HG02938 (cell line): ENCODE measurements around the gene FBXO8.

Experiments used
- ATAC-seq: cut with Tn5 transposase; IDR thresholded peaks from one replicate; pipeline ENCODE4 v1.9.1; 2021; ENCODE audit warnings: mild to moderate bottlenecking, moderate library complexity; ENCODE audit not compliant: unreplicated experiment

Gene FBXO8

DNA sequence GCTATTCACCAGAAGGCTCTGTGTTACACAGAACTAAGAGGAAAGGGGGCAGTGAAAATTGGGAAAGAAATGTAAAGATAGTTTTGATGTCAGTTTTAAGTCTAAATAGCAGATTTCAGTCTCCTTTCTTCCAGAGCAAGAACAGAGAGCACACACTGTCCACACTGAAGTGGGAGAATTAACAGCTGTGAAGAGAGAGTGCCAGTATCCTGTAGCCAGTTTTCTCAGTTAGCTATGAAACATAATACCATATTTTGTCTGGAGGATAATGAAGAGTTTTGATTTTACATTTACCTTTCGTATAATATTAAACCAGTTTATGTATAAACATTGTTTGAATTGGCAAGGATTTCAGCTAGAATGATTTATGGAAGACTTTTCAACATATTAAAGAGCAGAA lies 35.1 kb downstream of the FBXO8 start:
- no peak for ATAC-seq

DNA sequence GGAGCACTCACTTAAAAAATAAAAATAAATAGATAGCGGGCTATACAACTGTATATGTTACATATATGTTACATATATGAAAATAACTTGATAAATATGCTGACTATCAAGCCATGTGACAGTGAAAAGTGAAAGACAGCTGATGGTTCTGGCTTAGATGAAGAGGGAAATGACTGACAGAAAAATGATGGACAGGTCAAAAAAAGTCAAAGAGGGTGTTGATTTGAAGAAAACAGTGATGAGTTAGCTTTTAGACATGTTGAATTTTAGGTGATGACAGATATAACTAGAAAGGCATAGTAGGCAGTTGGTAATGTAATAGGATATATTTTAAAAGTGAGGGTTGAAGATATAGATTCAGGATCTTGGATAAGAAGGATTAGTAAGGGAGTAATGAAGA lies 37.8 kb downstream of the FBXO8 start:
- no peak for ATAC-seq

DNA sequence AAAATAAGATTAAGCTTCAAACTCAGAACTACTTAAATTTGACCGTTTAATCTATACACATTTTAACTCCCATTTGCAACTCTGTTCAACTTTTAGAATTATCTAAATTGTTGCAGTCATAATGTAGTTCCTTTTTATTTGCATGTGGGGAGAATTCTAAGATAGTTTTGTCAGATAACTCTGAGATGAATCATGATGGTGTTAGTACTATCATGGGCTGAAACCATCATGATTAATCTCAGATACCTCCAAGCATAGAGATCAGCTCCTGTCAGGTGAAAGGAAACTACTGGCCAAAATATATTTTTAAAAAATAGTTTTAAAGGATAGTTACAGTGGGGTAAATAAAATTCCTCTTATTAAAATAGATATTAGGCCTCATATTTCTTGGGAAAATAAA lies 39.0 kb downstream of the FBXO8 start:
- peak; percentile 91 for ATAC-seq

DNA sequence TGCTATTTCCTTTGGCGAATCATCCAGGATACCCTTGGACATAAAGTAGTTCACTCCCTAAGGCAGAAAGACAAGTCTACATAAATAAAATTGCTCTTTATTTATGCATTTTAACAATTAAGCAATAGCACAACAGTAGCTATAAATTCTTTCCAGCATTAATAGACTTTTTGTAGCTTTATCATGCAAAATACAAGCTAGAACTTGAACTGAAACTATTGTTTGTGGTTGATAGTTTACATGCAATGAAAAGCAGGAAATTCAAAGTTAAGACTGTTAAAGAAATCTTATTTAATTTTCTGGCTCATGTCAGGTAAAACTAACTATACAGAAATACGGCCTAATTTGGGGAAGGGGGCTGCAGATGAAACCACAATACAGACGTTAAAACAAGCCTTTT lies 42.3 kb downstream of the FBXO8 start:
- ATAC-seq, result no peak

DNA sequence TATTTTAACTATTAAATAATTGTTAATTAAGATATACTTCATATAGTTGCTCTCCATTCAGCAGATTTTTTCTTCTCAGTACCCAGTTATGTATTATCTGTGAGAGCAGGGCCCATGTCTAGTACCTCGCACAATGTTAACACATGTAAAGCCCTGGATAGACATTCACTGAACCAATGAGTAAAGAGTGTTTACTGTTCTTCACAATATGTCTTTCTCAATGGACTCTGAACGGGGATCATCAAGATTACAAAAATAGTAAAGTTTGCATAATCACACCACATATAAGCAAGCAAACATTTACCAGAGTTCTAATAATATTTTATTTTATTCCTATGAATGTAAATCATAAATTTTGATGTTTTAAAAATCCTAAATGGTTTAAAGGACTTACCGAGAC lies 47.1 kb downstream of the FBXO8 start:
- ATAC-seq, result no peak

DNA sequence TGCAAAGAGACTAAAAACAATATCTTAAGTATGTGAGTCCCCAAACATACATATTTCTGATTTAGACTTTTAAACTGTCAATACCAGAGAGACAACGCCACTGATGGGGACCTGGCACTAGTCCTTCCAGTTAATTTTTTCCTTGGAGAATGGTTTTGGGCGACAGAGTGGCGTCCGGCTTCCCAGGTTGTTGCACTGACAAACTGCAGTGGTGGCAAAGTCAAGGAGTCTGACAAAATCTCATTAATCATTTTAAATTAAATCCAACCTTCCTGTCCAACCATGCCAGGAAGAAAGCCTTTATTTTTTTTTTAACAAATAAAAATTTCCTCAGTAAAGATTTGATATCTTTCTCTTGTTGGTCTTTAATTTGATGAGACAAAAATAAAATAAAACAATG lies 52.8 kb downstream of the FBXO8 start:
- no peak for ATAC-seq

DNA sequence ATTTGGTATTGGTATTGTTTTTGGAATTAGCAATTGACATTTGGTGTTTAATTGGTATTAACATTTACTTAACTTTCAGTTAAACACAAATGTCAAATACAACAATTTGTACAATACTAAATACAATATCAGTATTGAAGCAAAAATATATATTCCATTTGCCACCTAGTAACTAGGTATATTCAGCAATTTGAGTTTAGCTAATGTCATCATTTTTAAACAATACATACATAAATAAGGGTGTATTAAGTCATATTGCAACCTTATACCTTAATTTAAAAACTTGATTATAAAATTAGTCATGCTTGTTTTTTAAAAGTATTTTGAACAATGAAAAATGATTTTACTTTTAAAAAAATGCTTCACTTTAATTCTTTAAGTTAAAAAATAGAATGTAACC lies 53.3 kb downstream of the FBXO8 start:
- ATAC-seq, result no peak

DNA sequence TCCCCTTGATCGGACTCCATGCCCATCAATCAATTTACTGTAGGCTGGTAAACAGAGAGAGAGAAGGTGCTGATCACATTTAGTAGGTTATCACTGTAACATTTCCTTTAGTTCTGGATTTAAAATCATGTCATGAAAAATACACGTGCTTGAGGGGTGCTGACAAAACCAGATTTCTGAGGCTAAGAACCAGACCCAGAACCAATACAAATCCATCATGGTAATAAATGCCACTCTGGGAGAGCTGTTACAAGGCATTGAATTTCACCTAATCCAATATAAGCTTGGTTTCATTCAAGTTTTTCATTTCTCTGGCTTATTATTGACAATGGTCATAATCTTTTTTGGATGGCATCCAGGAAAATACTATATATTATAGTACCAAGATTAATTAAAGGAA lies 54.5 kb downstream of the FBXO8 start:
- ATAC-seq, result no peak

DNA sequence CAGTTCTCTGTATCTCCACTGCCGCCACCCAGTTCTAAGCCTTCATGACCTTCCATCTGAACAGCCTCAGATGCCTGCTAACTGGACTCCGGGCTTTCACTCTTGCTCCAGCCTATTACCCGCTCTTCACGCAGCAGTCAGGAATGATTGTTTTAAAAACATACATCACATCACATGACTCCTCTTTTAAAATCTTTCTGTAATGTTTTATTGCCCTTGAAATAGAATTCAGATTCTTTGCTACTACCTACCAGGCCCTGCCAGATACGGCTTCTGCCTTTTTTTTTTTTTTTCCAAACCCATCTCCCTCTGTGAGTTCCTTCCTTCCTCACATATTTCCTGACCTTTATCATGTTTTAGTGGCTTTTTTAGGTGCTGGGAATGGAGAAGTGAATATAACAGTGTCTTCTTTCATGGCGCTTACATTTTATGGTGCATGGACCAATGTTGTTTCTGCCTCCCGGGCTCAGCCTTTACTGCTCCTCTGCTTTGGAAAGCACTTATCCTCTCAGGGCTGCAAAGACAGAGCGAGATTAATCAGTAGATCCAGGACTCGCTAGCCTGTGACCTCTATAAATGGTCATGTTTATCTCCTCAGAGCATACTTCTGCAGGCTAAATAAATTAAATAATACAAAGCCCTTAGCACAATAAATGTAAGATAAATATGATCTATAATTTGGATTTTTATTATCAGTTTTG lies 58.0 kb downstream of the FBXO8 start:
- no peak for ATAC-seq

DNA sequence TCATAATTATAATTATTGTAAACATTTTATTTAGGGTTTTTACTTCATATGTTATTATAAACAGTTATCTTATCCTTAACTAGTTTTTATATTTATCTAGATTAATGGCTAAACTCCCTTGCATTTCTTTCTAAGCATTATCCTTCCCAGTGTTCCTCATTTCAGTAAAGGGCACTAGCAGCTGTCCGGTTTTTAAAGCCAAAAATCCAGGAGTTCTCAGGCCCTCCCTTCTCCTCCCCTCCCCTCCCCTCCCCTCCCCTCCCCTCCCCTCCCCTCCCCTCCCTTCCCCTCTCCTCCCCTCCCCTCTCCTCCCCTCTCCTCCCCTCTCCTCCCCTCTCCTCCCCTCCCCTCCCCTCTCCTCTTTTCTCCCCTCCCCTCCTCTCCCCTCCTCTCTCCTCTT lies 58.9 kb downstream of the FBXO8 start:
- no peak for ATAC-seq

DNA sequence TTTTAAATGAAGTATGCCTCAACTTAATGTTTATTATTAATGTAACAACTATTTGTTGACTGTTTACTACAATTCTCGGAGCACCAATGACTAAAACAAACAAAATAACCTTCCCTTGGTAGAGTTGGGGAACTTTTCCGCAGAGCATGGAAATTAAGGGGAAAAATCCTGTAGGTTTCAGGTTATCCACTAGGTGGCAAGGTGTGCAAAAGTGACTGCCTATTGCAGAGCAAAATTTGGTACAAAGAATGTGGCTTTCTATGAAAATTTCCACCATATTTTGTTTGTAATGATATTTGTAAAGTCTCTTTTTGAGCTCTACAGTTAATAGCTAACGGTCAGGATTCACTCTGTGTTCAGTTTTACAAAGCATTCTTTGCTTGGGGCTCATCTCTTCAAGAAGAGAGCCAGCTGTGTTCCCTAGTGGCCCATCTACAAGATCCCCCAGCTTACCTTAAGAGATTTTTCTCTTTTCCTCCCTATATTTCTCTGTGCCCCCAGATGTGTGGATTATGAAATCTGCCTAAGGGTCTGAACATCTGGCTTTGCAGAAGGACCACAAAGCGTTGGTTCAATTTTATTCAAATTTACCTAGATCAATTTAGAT lies 61.1 kb downstream of the FBXO8 start:
- peak; percentile 62 for ATAC-seq

DNA sequence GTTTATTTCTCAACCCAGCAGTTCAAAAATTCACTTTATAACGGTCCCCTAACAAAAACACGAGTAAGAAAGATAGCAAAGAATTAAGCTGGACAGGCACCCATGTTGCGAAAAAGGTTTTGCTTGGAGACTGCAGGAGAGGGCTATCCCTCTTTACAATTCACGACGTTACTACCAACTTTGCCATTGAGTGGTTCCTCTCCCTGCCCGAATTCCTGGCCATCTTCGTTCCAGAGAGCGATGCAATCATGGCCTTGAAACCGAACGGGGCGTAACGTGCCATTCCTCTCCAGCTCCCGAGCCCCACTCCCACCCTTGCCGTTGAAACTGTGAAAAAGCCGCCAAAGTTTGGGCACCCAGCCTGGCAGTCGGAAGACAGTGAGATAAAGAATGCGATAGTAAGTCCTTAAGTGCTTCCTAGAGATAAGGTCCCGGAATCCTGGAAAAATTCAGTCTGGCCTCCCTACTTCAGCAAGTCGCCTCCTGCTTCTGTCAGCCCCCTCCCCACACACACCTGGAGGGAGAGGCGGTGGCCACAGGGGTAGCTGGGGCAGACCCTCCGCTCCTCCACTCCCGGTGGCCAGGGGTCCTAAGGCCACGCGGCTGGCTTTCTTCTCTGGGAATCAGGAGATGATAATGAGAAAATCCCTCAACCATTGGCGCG lies 65.2 kb downstream of the FBXO8 start:
- no peak for ATAC-seq

DNA sequence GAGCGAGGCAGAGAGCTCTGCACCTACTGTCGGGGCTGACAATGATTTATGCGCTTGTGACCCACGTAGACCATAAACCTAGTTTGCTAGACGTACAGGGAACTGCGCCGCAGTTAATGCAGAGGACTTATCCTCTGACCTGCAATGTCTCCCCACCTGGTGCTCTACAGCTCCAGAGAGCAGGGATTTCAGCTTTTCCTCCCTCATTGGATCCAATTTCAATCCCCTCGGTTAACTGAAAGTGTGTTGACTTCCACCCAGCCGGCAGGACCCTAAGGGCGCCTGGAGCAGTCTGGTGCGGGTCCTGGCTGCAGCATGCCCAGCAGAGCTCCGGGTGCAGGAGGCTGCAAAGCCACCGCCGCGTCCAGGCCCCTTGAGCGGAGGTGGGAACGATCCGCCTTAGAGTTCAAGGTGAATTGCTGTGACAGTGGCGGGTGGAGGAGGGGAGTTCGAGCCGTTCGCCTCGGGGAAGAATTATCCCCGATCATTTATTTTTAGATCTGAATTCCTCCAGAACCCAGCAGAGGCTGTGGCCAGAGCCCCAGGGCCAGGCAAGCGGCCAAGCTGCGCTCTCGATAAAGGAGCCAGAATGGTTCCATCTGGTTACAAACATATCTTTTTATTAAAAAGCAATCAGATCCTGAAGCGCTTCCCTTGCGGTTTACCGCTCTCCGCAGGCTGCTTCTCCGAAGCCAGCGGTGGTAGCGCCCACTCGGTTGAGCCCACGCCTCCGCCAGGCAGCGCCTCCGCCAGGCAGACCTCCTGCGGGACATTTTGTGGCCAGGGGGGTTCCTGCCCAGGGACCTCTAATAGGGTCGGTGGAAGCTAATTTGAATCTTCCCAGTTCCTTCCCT lies 66.0 kb downstream of the FBXO8 start:
- no peak for ATAC-seq

DNA sequence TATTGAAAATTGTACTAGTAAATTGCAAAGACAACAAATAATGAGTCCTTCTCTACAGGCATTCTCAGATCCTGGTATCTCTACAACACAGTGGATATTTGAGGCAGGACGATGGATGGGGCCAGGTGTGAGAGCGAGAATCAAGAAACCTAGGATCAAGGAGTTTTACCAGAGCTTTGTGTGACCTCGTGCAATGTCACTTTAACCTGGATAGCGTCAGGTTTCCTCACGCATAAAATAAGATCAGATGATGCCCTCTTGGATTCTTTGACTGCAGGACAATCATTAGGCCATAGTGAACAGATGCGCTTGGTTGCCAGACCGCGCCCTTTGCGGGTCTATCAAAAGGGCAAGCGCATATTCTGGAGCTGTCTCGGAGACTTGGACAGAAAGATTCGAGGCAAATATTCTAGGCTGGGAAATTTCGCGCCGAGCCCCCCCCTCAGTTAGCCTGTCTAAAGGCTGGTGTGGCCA lies 66.6 kb downstream of the FBXO8 start:
- ATAC-seq, result no peak

DNA sequence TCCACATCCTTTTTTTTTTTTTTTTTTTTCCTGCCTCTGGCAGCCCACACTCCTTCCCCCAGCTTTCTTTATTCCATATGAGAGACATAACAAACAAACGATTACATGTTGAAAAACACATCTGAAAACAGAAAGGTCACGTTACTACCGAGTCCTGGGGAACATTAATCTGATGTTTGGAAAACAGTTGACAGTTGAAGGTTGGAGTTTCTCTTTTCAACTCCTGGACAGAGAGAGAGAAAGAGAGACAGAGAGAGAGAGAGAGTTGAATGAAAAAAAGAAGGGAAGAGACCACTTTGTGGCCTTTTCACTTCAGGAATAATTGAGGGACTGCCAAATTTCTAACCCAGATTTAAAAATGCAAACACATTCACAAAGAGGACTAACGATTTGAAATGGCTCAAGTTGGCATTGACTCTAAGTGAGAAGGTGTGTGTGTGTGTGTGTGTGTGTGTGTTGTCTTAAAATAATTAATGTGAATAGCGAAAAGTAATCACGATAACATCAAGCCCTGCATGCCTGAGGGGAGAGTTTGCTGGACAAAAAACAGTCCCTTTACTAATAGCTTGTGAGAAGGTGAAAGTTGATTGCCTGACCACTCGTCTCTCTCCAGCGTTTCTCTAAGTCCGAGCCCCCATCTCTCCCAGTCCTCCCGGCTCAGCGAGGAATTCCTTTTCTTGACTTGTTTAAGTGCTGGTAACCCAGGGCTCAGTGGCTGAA lies 67.3 kb downstream of the FBXO8 start:
- no peak for ATAC-seq

DNA sequence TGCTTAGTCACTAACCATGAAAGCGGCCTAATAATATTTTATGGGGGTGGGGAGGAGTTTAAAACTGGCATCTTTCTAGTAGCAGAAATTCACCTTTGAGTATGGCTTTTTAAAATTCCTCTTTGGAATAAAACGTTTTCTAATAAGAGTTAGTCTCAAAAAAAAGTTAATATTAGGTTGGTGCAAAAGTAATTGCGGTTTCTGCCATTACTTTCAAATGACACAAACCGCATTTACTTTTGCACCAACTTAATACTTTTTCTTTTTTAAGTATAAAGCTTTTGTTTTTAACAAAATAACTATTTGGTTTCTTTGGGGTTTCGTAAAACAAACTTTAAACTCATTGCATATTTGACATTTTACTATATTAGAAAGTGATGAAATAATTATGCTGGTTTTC lies 68.4 kb downstream of the FBXO8 start:
- ATAC-seq, result no peak

DNA sequence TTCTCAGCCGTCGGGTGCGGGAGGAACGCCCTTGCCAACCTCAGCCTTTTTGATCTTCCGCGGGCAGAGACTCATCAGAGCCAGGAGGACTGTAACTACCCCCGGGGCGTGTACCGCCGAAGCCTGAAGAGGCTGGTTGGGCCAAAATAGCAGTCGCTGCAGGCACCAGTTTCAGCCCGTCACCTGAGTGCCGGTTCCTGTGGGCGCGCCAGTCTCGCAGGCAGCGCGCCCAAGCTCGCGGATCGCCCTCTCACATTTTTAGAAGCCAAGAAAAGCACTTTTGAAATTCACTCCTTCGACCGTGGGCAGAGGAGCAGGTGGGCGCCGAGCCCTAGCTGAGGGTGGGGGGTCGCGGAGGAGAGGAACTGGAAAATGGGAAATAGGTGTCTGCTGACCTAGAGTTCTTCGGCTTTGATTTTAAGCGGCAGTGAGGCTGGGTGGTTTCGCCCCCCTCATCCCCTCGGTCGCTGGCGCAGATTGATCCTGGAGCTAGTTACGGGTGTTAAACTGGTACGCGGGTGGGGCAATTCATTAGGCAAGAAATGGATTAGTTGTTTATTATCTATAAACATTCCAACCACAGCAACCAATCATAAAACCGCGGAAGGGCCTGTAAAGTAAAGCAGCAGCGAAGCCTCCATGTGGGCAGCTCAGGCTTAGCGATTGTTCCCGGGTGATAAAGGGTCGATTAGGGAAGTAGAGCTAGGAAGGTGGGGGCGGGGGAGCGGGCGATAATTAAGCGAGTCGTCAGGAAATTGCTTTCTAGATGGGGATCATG lies 69.2 kb downstream of the FBXO8 start:
- ATAC-seq, result peak; percentile 60

DNA sequence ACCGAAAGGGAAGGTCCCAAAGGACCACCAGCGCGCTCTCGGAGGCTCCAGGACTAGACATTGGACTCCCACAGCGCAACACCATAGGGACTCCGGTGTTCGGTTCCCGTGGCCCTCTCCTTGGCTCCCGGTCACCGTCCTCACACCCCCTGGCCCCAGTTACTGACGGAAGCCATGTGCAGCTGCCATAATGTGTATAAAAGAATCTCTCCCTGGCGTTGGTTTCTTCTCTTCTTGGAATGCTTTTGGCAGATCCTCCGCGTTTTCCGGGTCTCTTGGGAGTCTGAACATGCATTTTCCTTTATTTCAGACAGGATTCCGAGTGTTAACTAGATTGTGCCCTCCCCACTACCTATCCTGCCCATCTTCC lies 69.8 kb downstream of the FBXO8 start:
- peak; percentile 18 for ATAC-seq

DNA sequence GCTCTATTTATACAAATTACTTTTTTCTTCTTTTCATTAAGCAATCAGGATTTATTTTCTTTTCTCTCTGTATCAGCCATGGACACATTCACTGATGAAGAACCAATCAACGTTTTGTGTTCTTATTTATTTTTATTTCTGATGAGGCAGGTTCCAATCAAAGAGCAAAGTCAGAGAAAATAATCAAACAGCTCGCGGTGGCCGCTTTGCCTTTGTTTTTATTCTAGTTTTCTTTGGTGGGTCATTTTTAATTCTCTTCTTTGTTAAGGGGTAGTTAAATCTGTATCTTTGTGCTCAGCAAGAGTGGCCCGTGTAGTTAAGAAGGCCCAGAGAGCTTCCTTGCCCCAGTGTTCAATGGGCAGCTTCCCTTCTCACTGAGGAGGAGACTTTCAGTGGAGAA lies 71.4 kb downstream of the FBXO8 start:
- ATAC-seq, result no peak

DNA sequence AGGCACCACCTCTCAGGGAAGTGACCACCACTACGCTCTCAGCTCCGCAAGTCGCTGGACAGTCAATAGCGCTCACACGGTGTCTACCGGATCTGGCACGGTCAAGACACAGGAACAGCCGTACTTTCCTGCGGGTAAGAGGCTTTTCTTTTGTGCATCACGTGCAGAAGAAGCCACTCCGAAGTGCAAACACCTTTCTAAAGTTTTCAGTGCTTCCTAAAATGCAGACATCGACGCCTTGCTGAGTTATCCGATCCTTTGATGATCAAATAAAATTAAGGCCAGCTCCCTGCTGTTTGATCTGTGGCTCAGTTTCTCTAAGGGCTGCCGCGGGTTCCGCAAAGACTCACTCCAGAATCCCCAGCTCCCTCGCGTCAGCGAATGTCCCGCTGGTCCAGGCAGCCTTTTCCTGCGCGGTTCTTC lies 71.8 kb downstream of the FBXO8 start:
- ATAC-seq, result no peak
